SK-N-SH treated with all-trans-retinoic acid at 6 μM for 48 hours (cell line): ENCODE measurements around the gene HDAC8.

Experiments
- ATAC-seq: fragments of 200-7000 bp; cut with Tn5 transposase; 3 replicates; pipeline ENCODE4 v1.9.1; 2020; ENCODE audit warnings: mild to moderate bottlenecking, moderate library complexity
- ARNTL ChIP-seq: fragments of 450-650 bp; formaldehyde crosslinking; IDR thresholded peaks from 2 replicates; pipeline ENCODE4 v1.5.0; 2020; ENCODE audit warnings: low read depth, mild to moderate bottlenecking, moderate library complexity, borderline replicate concordance
- CSDC2 ChIP-seq: fragments of 250-450 bp; sonication (Bioruptor Pico); IDR thresholded peaks from 2 replicates; pipeline ENCODE4 v1.5.0; 2020; ENCODE audit warnings: mild to moderate bottlenecking, moderate library complexity
- ESRRG ChIP-seq: fragments of 250-450 bp; sonication (Bioruptor Pico); IDR thresholded peaks from 2 replicates; pipeline ENCODE4 v1.6.1; 2021; ENCODE audit warnings: mild to moderate bottlenecking
- GLIS3 ChIP-seq: fragments of 250-450 bp; sonication (Bioruptor Pico); IDR thresholded peaks from 2 replicates; pipeline ENCODE4 v1.5.0; 2020; ENCODE audit warnings: mild to moderate bottlenecking, moderate library complexity
- ISL1 ChIP-seq: fragments of 250-450 bp; sonication (Bioruptor Pico); IDR thresholded peaks from 2 replicates; pipeline ENCODE4 v2.1.2; 2022; ENCODE audit warnings: mild to moderate bottlenecking, moderate library complexity
- OSR1 ChIP-seq: fragments of 250-450 bp; sonication (Bioruptor Pico); IDR thresholded peaks from 2 replicates; pipeline ENCODE4 v1.8.0; 2022; ENCODE audit warnings: moderate library complexity, mild to moderate bottlenecking, inconsistent platforms
- PPARA ChIP-seq: fragments of 250-450 bp; sonication (Bioruptor Pico); IDR thresholded peaks from 2 replicates; pipeline ENCODE4 v1.5.0; 2020; ENCODE audit warnings: mild to moderate bottlenecking, borderline replicate concordance
- RARB ChIP-seq: fragments of 250-450 bp; sonication (Bioruptor Pico); IDR thresholded peaks from 2 replicates; pipeline ENCODE4 v1.8.0; 2021; ENCODE audit warnings: mild to moderate bottlenecking, moderate library complexity
- SNAI2 ChIP-seq: fragments of 250-450 bp; sonication (Bioruptor Pico); IDR thresholded peaks from 2 replicates; pipeline ENCODE4 v1.5.0; 2020; ENCODE audit warnings: mild to moderate bottlenecking, moderate library complexity
- TCF4 ChIP-seq: fragments of 250-450 bp; sonication (Bioruptor Pico); IDR thresholded peaks from 2 replicates; pipeline ENCODE4 v1.8.0; 2021; ENCODE audit warnings: mild to moderate bottlenecking, moderate library complexity, borderline replicate concordance
- TOX ChIP-seq: fragments of 250-450 bp; sonication (Bioruptor Pico); IDR thresholded peaks from 2 replicates; pipeline ENCODE4 v1.8.0; 2021; ENCODE audit warnings: mild to moderate bottlenecking, moderate library complexity, borderline replicate concordance
- ZC3H10 ChIP-seq: fragments of 250-450 bp; sonication (Bioruptor Pico); IDR thresholded peaks from 2 replicates; pipeline ENCODE4 v1.5.1; 2021; ENCODE audit warnings: mild to moderate bottlenecking, moderate library complexity
- ZFP3 ChIP-seq: fragments of 250-450 bp; sonication (Bioruptor Pico); IDR thresholded peaks from 2 replicates; pipeline ENCODE4 v1.5.0; 2020; ENCODE audit warnings: mild to moderate bottlenecking, moderate library complexity
- ZFP30 ChIP-seq: fragments of 450-650 bp; formaldehyde crosslinking; IDR thresholded peaks from 2 replicates; pipeline ENCODE4 v1.5.0; 2022; ENCODE audit warnings: mild to moderate bottlenecking, moderate library complexity
- ZNF565 ChIP-seq: fragments of 450-650 bp; formaldehyde crosslinking; conservative IDR thresholded peaks from 2 replicates; pipeline ENCODE4 v1.5.0; 2020; ENCODE audit warnings: low read depth, mild to moderate bottlenecking, moderate library complexity
- ZNF70 ChIP-seq: fragments of 450-650 bp; formaldehyde crosslinking; IDR thresholded peaks from 2 replicates; pipeline ENCODE4 v1.5.0; 2020; ENCODE audit warnings: mild to moderate bottlenecking, moderate library complexity
- ZNF8 ChIP-seq: fragments of 450-650 bp; formaldehyde crosslinking; IDR thresholded peaks from 2 replicates; pipeline ENCODE4 v1.5.0; 2020; ENCODE audit warnings: mild to moderate bottlenecking, moderate library complexity
- TF ChIP-seq, protein P1 (sequence below): fragments of 250-450 bp; sonication (Bioruptor Pico); IDR thresholded peaks from 2 replicates; pipeline ENCODE4 v1.5.1; 2021; ENCODE audit warnings: mild to moderate bottlenecking, moderate library complexity
- TF ChIP-seq, protein P2 (sequence below): fragments of 250-450 bp; sonication (Bioruptor Pico); IDR thresholded peaks from 2 replicates; pipeline ENCODE4 v1.5.0; 2020; ENCODE audit warnings: mild to moderate bottlenecking, moderate library complexity
- TF ChIP-seq, protein P3 (sequence below): fragments of 250-450 bp; sonication (Bioruptor Pico); IDR thresholded peaks from 2 replicates; pipeline ENCODE4 v1.8.0; 2020; ENCODE audit warnings: mild to moderate bottlenecking, moderate library complexity, borderline replicate concordance
- TF ChIP-seq, protein P4 (sequence below): fragments of 250-450 bp; sonication (Bioruptor Pico); IDR thresholded peaks from 2 replicates; pipeline ENCODE4 v1.8.0; 2021; ENCODE audit warnings: low read depth, mild to moderate bottlenecking, moderate library complexity, borderline replicate concordance

Gene HDAC8

DNA sequence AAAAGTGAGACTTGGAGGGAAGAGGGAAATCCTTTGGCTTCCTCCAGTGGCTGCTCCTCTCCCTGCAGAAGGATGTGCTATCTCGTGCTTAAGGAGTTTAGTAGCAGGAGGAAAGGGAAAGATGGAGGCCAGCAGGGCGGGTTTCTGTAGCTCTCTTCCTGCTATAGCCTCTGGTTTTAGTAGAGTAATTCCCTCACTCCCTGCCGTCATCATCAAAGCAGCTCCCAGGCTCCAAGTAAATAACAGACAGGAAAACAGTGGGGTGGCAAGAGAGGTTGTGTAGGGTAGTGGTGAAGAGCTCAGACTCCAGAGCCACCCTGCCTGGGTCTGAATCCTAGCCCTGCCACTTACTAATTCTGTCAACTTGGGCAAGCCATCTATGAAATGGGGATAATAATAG lies 185.4 kb downstream of the HDAC8 start:
- ATAC-seq: no peak
- TF ChIP-seq, protein P1, sequence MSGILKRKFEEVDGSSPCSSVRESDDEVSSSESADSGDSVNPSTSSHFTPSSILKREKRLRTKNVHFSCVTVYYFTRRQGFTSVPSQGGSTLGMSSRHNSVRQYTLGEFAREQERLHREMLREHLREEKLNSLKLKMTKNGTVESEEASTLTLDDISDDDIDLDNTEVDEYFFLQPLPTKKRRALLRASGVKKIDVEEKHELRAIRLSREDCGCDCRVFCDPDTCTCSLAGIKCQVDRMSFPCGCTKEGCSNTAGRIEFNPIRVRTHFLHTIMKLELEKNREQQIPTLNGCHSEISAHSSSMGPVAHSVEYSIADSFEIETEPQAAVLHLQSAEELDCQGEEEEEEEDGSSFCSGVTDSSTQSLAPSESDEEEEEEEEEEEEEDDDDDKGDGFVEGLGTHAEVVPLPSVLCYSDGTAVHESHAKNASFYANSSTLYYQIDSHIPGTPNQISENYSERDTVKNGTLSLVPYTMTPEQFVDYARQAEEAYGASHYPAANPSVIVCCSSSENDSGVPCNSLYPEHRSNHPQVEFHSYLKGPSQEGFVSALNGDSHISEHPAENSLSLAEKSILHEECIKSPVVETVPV (CRISPR knock-in tag): no peak
- TF ChIP-seq ARNTL (CRISPR knock-in tag) (no peak), PPARA (CRISPR knock-in tag) (no peak), ZFP3 (no peak), SNAI2 (CRISPR knock-in tag) (no peak), ZNF565 (CRISPR knock-in tag) (no peak)
- TF ChIP-seq, protein P2, sequence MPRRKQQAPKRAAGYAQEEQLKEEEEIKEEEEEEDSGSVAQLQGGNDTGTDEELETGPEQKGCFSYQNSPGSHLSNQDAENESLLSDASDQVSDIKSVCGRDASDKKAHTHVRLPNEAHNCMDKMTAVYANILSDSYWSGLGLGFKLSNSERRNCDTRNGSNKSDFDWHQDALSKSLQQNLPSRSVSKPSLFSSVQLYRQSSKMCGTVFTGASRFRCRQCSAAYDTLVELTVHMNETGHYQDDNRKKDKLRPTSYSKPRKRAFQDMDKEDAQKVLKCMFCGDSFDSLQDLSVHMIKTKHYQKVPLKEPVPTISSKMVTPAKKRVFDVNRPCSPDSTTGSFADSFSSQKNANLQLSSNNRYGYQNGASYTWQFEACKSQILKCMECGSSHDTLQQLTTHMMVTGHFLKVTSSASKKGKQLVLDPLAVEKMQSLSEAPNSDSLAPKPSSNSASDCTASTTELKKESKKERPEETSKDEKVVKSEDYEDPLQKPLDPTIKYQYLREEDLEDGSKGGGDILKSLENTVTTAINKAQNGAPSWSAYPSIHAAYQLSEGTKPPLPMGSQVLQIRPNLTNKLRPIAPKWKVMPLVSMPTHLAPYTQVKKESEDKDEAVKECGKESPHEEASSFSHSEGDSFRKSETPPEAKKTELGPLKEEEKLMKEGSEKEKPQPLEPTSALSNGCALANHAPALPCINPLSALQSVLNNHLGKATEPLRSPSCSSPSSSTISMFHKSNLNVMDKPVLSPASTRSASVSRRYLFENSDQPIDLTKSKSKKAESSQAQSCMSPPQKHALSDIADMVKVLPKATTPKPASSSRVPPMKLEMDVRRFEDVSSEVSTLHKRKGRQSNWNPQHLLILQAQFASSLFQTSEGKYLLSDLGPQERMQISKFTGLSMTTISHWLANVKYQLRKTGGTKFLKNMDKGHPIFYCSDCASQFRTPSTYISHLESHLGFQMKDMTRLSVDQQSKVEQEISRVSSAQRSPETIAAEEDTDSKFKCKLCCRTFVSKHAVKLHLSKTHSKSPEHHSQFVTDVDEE (CRISPR knock-in tag): no peak
- TF ChIP-seq, protein P3, sequence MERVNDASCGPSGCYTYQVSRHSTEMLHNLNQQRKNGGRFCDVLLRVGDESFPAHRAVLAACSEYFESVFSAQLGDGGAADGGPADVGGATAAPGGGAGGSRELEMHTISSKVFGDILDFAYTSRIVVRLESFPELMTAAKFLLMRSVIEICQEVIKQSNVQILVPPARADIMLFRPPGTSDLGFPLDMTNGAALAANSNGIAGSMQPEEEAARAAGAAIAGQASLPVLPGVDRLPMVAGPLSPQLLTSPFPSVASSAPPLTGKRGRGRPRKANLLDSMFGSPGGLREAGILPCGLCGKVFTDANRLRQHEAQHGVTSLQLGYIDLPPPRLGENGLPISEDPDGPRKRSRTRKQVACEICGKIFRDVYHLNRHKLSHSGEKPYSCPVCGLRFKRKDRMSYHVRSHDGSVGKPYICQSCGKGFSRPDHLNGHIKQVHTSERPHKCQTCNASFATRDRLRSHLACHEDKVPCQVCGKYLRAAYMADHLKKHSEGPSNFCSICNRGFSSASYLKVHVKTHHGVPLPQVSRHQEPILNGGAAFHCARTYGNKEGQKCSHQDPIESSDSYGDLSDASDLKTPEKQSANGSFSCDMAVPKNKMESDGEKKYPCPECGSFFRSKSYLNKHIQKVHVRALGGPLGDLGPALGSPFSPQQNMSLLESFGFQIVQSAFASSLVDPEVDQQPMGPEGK (CRISPR knock-in tag): no peak
- TF ChIP-seq, all 23 proteins: peak for 0

DNA sequence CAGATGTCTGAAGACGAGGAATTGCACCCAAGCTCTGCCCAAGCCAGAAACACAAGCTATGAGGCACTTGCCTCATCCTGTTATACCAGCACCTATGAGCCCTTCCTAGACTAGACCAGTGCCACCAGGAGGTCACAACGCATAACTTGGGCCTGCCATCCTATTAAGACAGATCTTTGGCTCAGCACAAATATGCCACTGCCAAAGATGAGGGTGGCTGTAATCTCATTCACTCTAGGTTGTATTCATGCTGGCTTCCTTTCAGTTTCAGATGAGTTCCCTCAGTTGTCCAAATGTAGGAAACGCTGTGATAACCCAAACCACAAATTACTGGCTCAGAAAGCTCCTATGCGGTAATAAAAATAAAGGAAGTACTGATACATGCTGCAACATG lies 190.4 kb downstream of the HDAC8 start:
- ATAC-seq: no peak
- TF ChIP-seq, protein P4, sequence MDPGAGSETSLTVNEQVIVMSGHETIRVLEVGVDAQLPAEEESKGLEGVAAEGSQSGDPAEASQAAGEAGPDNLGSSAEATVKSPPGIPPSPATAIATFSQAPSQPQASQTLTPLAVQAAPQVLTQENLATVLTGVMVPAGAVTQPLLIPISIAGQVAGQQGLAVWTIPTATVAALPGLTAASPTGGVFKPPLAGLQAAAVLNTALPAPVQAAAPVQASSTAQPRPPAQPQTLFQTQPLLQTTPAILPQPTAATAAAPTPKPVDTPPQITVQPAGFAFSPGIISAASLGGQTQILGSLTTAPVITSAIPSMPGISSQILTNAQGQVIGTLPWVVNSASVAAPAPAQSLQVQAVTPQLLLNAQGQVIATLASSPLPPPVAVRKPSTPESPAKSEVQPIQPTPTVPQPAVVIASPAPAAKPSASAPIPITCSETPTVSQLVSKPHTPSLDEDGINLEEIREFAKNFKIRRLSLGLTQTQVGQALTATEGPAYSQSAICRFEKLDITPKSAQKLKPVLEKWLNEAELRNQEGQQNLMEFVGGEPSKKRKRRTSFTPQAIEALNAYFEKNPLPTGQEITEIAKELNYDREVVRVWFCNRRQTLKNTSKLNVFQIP (CRISPR knock-in tag): no peak
- no peak for TF ChIP-seq PPARA (CRISPR knock-in tag)
- TF ChIP-seq ZFP3: no peak
- no peak for TF ChIP-seq TOX (CRISPR knock-in tag)
- no peak for TF ChIP-seq OSR1
- TF ChIP-seq ARNTL (CRISPR knock-in tag): no peak
- TF ChIP-seq, protein P1 (CRISPR knock-in tag): no peak
- TF ChIP-seq ZFP30 (CRISPR knock-in tag): no peak
- TF ChIP-seq GLIS3 (CRISPR knock-in tag): no peak
- TF ChIP-seq SNAI2 (CRISPR knock-in tag): no peak
- no peak for TF ChIP-seq CSDC2
- TF ChIP-seq ZNF8 (CRISPR knock-in tag): no peak
- no peak for TF ChIP-seq ZNF70
- TF ChIP-seq RARB: no peak
- TF ChIP-seq, protein P3 (CRISPR knock-in tag): no peak
- no peak for TF ChIP-seq ISL1 (CRISPR knock-in tag)
- no peak for TF ChIP-seq ZC3H10 (CRISPR knock-in tag)
- no peak for TF ChIP-seq TCF4 (CRISPR knock-in tag)
- TF ChIP-seq ESRRG (CRISPR knock-in tag): no peak
- TF ChIP-seq ZNF565 (CRISPR knock-in tag): no peak
